Measurements from ENCODE around the gene GDAP1L1.

The GDAP1L1 gene

DNA sequence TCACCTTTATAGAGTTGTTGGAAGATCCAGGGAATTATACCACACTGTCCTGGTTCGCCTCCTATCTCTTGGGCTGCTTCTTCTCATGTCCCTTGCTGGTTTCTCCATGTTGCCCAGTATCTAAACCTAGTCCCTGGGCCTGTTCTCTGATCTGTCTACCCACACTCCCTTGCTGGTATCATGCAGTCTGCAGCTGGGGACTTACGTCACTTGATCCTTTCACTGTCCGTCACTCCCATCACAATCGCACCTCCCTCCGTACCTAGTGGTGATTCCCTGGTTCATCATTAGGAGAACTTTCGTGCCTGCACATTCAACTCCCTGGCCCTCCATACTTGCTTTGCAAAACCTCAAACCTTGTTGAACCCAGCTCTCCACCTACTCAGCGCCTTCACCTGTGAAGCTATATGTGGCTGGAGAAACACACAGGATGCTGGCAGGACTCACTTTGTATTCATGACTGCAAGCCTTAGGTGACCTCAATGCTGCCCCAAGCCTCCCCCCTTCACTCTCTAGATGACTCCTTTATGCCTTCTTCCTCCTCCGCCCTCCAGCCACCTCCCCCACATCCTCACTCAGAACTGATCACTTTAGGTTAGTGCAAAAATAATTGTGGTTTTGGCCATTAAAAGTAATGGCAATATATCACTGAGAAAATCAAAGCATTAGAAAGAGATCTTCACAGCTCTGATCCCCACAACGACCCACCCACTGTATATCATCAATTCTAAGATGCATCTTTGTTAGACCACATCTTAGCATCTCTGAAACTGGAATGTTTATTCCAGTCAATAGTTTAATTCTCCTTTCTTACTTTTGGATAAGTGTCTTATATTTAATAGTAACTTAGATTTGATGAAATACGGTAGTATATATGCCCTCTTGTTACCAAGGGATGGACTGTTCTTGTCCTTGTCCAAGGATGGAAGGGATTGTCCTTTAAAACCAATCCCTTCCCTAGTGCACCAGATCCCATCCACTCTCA is 26.4 kb downstream of the GDAP1L1 start:
- H3K4me2 ChIP-seq (ENCODE audit: low read length): peak overlapping the region; percentile 70
- peaks cover 18% of the 10 kb centered on the region for H3K27me3 ChIP-seq (ENCODE audit: low read depth, low read length)
- H3K27ac ChIP-seq (ENCODE audit: low read length): no peak overlapping the region; the same call in 1 of the 2 replicates
- H4K20me1 ChIP-seq (ENCODE audit: insufficient read depth, low read length): no peaks in the 10 kb centered on the region
- no peak overlapping the region for H3K9ac ChIP-seq (ENCODE audit: low read length)
- peak overlapping the region; percentile 46 for H3K4me3 ChIP-seq (ENCODE audit: low read length)
- no peaks in the 10 kb centered on the region for H3K9me3 ChIP-seq (ENCODE audit: insufficient read depth, low read length)
- no peaks in the 10 kb centered on the region for H3K36me3 ChIP-seq (replicated peaks; ENCODE audit: low read depth, low read length)
- H3K4me1 ChIP-seq (ENCODE audit: low read length): peaks cover 18% of the 10 kb centered on the region
- H3K79me2 ChIP-seq (ENCODE audit: low read length): no peaks in the 10 kb centered on the region
- H2AFZ ChIP-seq (ENCODE audit: low read depth, low read length): no peak overlapping the region
- TF ChIP-seq, protein P1, sequence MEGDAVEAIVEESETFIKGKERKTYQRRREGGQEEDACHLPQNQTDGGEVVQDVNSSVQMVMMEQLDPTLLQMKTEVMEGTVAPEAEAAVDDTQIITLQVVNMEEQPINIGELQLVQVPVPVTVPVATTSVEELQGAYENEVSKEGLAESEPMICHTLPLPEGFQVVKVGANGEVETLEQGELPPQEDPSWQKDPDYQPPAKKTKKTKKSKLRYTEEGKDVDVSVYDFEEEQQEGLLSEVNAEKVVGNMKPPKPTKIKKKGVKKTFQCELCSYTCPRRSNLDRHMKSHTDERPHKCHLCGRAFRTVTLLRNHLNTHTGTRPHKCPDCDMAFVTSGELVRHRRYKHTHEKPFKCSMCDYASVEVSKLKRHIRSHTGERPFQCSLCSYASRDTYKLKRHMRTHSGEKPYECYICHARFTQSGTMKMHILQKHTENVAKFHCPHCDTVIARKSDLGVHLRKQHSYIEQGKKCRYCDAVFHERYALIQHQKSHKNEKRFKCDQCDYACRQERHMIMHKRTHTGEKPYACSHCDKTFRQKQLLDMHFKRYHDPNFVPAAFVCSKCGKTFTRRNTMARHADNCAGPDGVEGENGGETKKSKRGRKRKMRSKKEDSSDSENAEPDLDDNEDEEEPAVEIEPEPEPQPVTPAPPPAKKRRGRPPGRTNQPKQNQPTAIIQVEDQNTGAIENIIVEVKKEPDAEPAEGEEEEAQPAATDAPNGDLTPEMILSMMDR (IDR thresholded peaks at IDR 0.05; ENCODE audit: low read depth, low read length): no peak
- TF ChIP-seq EZH2phosphoT487 (IDR thresholded peaks at IDR 0.05; ENCODE audit: low read depth): no peak

DNA sequence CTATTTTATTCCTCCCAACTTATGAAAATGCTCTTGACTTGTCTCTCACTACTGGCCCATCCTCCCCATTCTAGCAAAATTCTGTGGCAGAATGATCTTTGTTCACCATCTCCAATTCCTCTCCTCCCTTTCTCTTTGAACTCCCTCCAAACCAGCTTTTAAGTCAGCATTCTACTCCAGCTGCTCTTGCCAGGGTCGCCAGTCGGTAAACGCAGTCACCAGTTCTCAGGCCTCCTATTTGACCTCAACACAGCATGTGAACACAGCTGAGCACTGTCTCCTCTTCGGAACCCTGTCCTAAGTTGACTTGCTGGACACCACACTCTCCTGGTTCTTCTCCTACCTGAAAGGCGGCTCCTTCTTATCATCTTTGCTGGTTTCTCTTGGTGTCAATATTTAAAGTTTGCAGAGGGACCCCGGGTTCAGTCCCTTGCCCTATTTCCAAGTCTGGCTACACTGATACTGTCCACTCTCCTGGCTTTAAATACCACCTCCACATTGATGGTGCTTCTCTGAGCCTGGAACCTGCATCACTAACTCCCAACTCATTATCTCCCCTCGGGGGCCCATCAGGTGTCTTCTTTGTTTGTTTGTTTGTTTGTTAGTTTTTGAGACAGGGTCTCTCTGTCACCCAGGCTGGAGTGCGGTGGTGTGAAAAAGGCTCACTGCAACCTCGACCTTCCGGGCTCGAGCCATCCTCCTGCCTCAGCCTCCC is 27.4 kb downstream of the GDAP1L1 start:
- H3K27ac ChIP-seq (ENCODE audit: low read length): no peak overlapping the region

DNA sequence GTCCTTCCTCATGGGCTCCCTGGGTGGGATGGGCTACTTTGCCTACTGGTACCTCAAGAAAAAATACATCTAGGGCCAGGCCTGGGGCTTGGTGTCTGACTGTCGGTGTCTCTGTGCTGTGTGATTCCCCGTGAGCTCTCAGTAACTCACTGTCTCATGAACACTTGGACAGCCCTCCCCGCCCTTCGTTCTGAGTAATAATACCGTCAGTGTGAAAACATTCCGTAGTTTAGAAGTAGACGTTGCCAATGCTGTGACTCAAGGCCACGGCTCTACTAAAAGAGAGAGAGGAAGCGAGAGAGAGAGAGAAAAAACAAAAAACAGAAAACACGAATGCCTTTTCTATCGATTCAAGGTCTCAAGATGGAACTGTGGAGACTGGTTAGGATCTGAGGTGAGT is 32.1 kb downstream of the GDAP1L1 start:
- no peak overlapping the region for H3K4me3 ChIP-seq (ENCODE audit: low read length)
- TF ChIP-seq, protein P1 (IDR thresholded peaks at IDR 0.05; ENCODE audit: low read depth, low read length): no peak
- TF ChIP-seq EZH2phosphoT487 (IDR thresholded peaks at IDR 0.05; ENCODE audit: low read depth): no peak
- H3K9me3 ChIP-seq (ENCODE audit: insufficient read depth, low read length): no peaks in the 10 kb centered on the region
- no peaks in the 10 kb centered on the region for H3K79me2 ChIP-seq (ENCODE audit: low read length)
- H3K36me3 ChIP-seq (replicated peaks; ENCODE audit: low read depth, low read length): no peaks in the 10 kb centered on the region
- H2AFZ ChIP-seq (ENCODE audit: low read depth, low read length): no peak overlapping the region
- peaks cover 19% of the 10 kb centered on the region for H3K4me1 ChIP-seq (ENCODE audit: low read length)
- no peak overlapping the region for H3K27ac ChIP-seq (ENCODE audit: low read length)
- H3K9ac ChIP-seq (ENCODE audit: low read length): no peak overlapping the region
- no peaks in the 10 kb centered on the region for H4K20me1 ChIP-seq (ENCODE audit: insufficient read depth, low read length)
- H3K27me3 ChIP-seq (ENCODE audit: low read depth, low read length): peaks cover 25% of the 10 kb centered on the region
- peak overlapping the region; percentile 8 for H3K4me2 ChIP-seq (ENCODE audit: low read length)

More for the DNA sequence above, 27.4 kb downstream of the GDAP1L1 start:
- Histone ChIP-seq H3K9ac (ENCODE audit: low read length) (no peak overlapping the region), H3K27me3 (ENCODE audit: low read depth, low read length) (peaks cover 17% of the 10 kb centered on the region), H2AFZ (ENCODE audit: low read depth, low read length) (no peak overlapping the region), H3K9me3 (ENCODE audit: insufficient read depth, low read length) (no peaks in the 10 kb centered on the region), H3K4me3 (ENCODE audit: low read length) (no peak overlapping the region), H3K79me2 (ENCODE audit: low read length) (no peaks in the 10 kb centered on the region), H3K36me3 (replicated peaks; ENCODE audit: low read depth, low read length) (no peaks in the 10 kb centered on the region), H3K4me1 (ENCODE audit: low read length) (peaks cover 26% of the 10 kb centered on the region), H3K4me2 (ENCODE audit: low read length) (no peak overlapping the region), H4K20me1 (ENCODE audit: insufficient read depth, low read length) (no peaks in the 10 kb centered on the region)
- no peak for TF ChIP-seq EZH2phosphoT487 (IDR thresholded peaks at IDR 0.05; ENCODE audit: low read depth)
- TF ChIP-seq, protein P1 (IDR thresholded peaks at IDR 0.05; ENCODE audit: low read depth, low read length): no peak

DNA sequence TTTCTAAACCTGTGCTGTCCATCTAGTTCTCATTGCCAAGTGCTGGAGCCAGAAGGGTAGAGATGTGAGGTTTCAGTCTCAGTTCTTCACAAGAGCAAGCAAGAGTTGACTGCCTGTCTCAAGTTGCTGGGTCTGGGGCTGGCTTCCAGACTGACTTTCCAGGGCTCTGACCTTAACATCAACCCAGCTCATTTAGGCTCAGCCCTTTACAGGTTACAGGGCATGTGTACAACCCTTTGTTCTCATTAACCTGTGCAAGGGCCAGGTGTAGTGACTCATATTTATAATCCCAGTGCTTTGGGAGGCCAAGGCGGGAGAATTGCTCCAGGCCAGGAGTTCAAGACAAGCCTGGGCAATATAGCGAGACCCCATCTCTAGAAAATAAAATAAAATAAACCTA is 33.3 kb downstream of the GDAP1L1 start:
- Histone ChIP-seq H3K9ac (ENCODE audit: low read length) (no peak overlapping the region), H3K36me3 (replicated peaks; ENCODE audit: low read depth, low read length) (no peaks in the 10 kb centered on the region), H3K4me3 (ENCODE audit: low read length) (no peak overlapping the region), H3K27me3 (ENCODE audit: low read depth, low read length) (peaks cover 19% of the 10 kb centered on the region), H2AFZ (ENCODE audit: low read depth, low read length) (no peak overlapping the region), H4K20me1 (ENCODE audit: insufficient read depth, low read length) (no peaks in the 10 kb centered on the region), H3K9me3 (ENCODE audit: insufficient read depth, low read length) (no peaks in the 10 kb centered on the region), H3K27ac (ENCODE audit: low read length) (no peak overlapping the region), H3K4me1 (ENCODE audit: low read length) (peaks cover 18% of the 10 kb centered on the region), H3K79me2 (ENCODE audit: low read length) (no peaks in the 10 kb centered on the region), H3K4me2 (ENCODE audit: low read length) (no peak overlapping the region)
- TF ChIP-seq, protein P1 (IDR thresholded peaks at IDR 0.05; ENCODE audit: low read depth, low read length): no peak
- no peak for TF ChIP-seq EZH2phosphoT487 (IDR thresholded peaks at IDR 0.05; ENCODE audit: low read depth)
